Ectodermal cell (in vitro differentiated cells): ENCODE measurements around the gene ITPR2.
"Not testable (repeated sequence)": the region's sequence is repeated elsewhere in the genome, so short reads cannot be mapped to it uniquely, and the experiment has no call there.

ENCODE experiments used
- H3K27ac ChIP-seq: 2 replicates; pipeline ENCODE4 v1.7.0; 2013; ENCODE audit warnings: mild to moderate bottlenecking, low read depth, low read length; ENCODE audit not compliant: insufficient read depth, poor library complexity, severe bottlenecking
- H3K27me3 ChIP-seq: 2 replicates; pipeline ENCODE4 v1.7.0; 2013; ENCODE audit warnings: mild to moderate bottlenecking, low read length; ENCODE audit not compliant: insufficient read depth, control insufficient read depth, poor library complexity, severe bottlenecking
- H3K36me3 ChIP-seq: one replicate; pipeline ENCODE4 v1.7.0; 2013; ENCODE audit warnings: low read length; ENCODE audit not compliant: control insufficient read depth, insufficient read depth
- H3K4me1 ChIP-seq: one replicate; pipeline ENCODE4 v1.7.0; 2013; ENCODE audit warnings: low read length; ENCODE audit not compliant: control insufficient read depth, insufficient read depth
- H3K4me3 ChIP-seq: 2 replicates; pipeline ENCODE4 v1.7.0; 2013; ENCODE audit warnings: low read depth, low read length, control low read depth; ENCODE audit not compliant: insufficient read depth
- H3K9me3 ChIP-seq: 2 replicates; pipeline ENCODE4 v1.7.0; 2013; ENCODE audit warnings: mild to moderate bottlenecking, low read length, moderate library complexity; ENCODE audit not compliant: control insufficient read depth
- WGBS, 2 experiments: methylation state at CpG; one replicate each; pipeline ENCODE4 v1.1.7; 2013; ENCODE audit warnings: missing lambda C conversion rate in 2 of 2; 5-methylcytosine and 5-hydroxymethylcytosine counted together

Gene ITPR2

GRCh38 chr12:26777236-26777635, 55.8 kb downstream of the ITPR2 start:
- H3K4me1 ChIP-seq = no peaks in the 10 kb centered on the region
- H3K36me3 ChIP-seq = no peaks in the 10 kb centered on the region
- WGBS, 2 experiments = 77 to 82% methylated on average over 3 of the region's 3 CpGs
- H3K27ac ChIP-seq = no peak overlapping the region
- H3K4me3 ChIP-seq = no peak overlapping the region
- H3K27me3 ChIP-seq = no peaks in the 10 kb centered on the region
- no peaks in the 10 kb centered on the region for H3K9me3 ChIP-seq

GRCh38 chr12:26775991-26776390, 57.0 kb downstream of the ITPR2 start:
- not testable (repeated sequence) for H3K9me3 ChIP-seq, H3K4me1 ChIP-seq, H3K4me3 ChIP-seq, H3K27ac ChIP-seq, H3K27me3 ChIP-seq, H3K36me3 ChIP-seq
- 70 to 76% methylated on average over 3 of the region's 3 CpGs for WGBS, 2 experiments

- Histone ChIP-seq H3K9me3 (no peaks in the 10 kb centered on the region), H3K4me3 (no peak overlapping the region), H3K4me1 (no peaks in the 10 kb centered on the region), H3K27me3 (no peaks in the 10 kb centered on the region), H3K27ac (no peak overlapping the region), H3K36me3 (no peaks in the 10 kb centered on the region)
- WGBS, 2 experiments = 85 to 88% methylated on average over 2 of the region's 3 CpGs
Observed at GRCh38 chr12:26773313-26774104, 59.5 kb downstream of the ITPR2 start.

- Histone ChIP-seq H3K9me3 (no peaks in the 10 kb centered on the region), H3K27me3 (no peaks in the 10 kb centered on the region), H3K27ac (no peak overlapping the region), H3K4me1 (no peaks in the 10 kb centered on the region), H3K36me3 (no peaks in the 10 kb centered on the region), H3K4me3 (no peak overlapping the region)
- 95 to 96% methylated on average over 4 of the region's 4 CpGs for WGBS, 2 experiments
Observed at GRCh38 chr12:26771861-26772260, 61.1 kb downstream of the ITPR2 start.

GRCh38 chr12:26770239-26771070, 62.5 kb downstream of the ITPR2 start:
- 89 to 94% methylated on average over 5 of the region's 5 CpGs for WGBS, 2 experiments
- H3K4me1 ChIP-seq = no peaks in the 10 kb centered on the region
- no peak overlapping the region for H3K4me3 ChIP-seq
- H3K27me3 ChIP-seq = no peaks in the 10 kb centered on the region
- no peak overlapping the region for H3K27ac ChIP-seq
- no peaks in the 10 kb centered on the region for H3K36me3 ChIP-seq
- H3K9me3 ChIP-seq = no peaks in the 10 kb centered on the region

GRCh38 chr12:26769611-26770010, 63.4 kb downstream of the ITPR2 start:
- no peaks in the 10 kb centered on the region for H3K4me1 ChIP-seq
- no peaks in the 10 kb centered on the region for H3K27me3 ChIP-seq
- no peak overlapping the region for H3K27ac ChIP-seq
- WGBS, 2 experiments = 100% methylated on average over 1 of the region's 3 CpGs; no CpG with 5 or more reads in 1 of the 2 experiments
- H3K9me3 ChIP-seq = no peaks in the 10 kb centered on the region
- no peaks in the 10 kb centered on the region for H3K36me3 ChIP-seq
- no peak overlapping the region for H3K4me3 ChIP-seq

- Histone ChIP-seq H3K4me3 (no peak overlapping the region), H3K4me1 (no peaks in the 10 kb centered on the region), H3K27ac (no peak overlapping the region), H3K9me3 (no peaks in the 10 kb centered on the region), H3K27me3 (no peaks in the 10 kb centered on the region), H3K36me3 (no peaks in the 10 kb centered on the region)
- WGBS, 2 experiments = 100% methylated on average over 1 of the region's 1 CpG; no CpG with 5 or more reads in 1 of the 2 experiments
Observed at GRCh38 chr12:26768611-26769603, 64.1 kb downstream of the ITPR2 start.

- 94% methylated on average over 3 of the region's 4 CpGs for WGBS, 2 experiments
- H3K9me3 ChIP-seq = no peaks in the 10 kb centered on the region
- H3K36me3 ChIP-seq = no peaks in the 10 kb centered on the region
- no peaks in the 10 kb centered on the region for H3K27me3 ChIP-seq
- H3K4me3 ChIP-seq = no peak overlapping the region
- H3K27ac ChIP-seq = no peak overlapping the region
- H3K4me1 ChIP-seq = no peaks in the 10 kb centered on the region
Observed at GRCh38 chr12:26767865-26768264, 65.1 kb downstream of the ITPR2 start.

GRCh38 chr12:26767116-26767515, 65.9 kb downstream of the ITPR2 start:
- H3K4me1 ChIP-seq = no peaks in the 10 kb centered on the region
- H3K4me3 ChIP-seq = no peak overlapping the region
- WGBS, 2 experiments = 94% methylated on average over 1 of the region's 1 CpG
- H3K9me3 ChIP-seq = peaks cover 2% of the 10 kb centered on the region
- H3K36me3 ChIP-seq = no peaks in the 10 kb centered on the region
- no peak overlapping the region for H3K27ac ChIP-seq
- H3K27me3 ChIP-seq = no peaks in the 10 kb centered on the region
